ENCODE results near the gene ILDR1.

GRCh38 chr3:121969631-121970030 lies 52.4 kb downstream of the ILDR1 start:
- TF ChIP-seq POLR2A (IDR thresholded peaks at IDR 0.05) (no peak), CTCF (IDR thresholded peaks at IDR 0.05) (no peak)
